NCI-H345 treated with DMSO at 0.1 percent for 48 hours (cell line): Measurements from ENCODE around the gene CHCHD3.
A peak's percentile ranks its signal among the peaks of the same experiment; 100 is the strongest.
"Not testable (repeated sequence)": the region's sequence is repeated elsewhere in the genome, so short reads cannot be mapped to it uniquely, and the experiment has no call there.

Experiments used
- DNase-seq: peaks from one replicate; lab custom pipeline; 2025; ENCODE audit not compliant: unreplicated experiment; lab: John Stamatoyannopoulos, UW

Gene CHCHD3

DNA sequence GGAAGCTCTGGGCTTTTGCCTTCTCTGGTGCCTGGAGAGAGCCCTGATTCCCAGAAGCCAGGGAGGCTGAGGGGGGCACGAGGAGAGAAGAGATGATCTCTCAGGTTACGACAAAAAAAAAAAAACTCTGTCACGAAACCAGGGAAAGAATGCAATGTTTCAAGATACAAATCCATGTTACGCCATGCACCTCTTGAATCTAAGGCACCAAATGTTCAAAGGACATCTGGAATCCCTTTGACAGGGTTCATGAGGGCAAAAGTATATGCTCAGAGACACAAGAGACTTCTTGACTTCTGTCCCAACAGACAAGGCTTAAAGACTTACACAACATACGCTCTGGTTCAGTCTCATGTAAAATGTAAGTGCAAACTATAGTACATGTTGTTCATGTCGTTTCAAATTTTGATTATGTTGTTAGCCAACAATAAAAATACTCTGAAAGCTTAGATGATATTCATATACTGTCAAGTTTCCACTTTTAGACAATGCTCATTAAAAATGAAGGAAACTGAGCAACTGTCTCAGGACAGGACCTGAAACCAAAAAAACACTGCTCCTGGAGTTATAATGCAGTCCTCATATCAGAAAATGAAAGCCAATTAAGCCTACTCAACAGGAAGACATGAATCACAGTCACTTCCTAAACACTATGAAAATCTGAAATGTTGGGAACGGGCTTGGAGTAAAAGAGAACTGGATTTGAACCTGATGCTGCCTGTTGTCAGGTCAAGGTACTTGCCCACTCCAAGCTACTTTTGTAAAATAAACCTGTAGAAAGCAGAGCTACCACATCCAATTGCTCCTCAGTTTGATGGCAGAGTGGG lies 72.3 kb downstream of the CHCHD3 start:
- DNase-seq: no peak

- DNase-seq: no peak
These were observed 73.9 kb downstream of the CHCHD3 start for GRCh38 chr7:133007961-133008360.

DNA sequence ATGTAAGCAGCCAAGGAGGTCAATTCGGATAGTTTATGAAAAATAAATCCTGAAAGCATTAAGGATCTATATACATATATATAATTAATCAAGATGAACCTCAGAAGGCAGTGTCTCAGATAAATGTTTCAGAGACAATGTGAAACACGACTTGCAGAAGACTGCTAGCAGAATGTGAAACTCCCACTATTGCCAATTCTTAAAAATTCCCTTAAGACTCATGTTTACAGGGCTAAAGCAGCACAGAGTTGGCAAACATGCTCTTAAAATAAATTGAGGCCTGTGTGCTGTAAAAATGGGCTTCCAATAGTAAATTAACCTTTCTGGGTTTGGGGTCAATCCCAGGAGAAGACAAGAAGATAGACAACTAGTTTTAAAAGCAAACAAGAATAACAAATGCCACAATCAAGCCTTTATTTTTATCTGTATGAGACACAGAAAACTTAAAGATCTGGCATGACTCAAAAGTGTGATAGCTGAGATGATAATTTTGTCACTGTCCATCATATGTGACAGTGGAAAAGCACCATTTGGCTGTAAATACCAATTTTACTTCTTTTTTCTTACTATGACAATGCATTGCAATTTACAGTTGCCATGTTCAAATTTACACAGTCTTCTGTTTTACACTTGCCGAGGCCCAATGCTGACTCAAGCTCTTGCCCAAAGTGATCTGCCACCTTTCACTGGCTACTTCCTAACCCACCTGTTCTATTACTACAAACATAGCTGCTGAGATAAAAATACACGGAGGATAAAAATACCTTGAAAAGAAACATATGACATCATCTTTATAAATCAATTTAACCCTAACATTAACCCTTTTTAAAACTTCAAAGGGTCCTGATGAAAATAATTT lies 78.6 kb downstream of the CHCHD3 start:
- no peak for DNase-seq

DNA sequence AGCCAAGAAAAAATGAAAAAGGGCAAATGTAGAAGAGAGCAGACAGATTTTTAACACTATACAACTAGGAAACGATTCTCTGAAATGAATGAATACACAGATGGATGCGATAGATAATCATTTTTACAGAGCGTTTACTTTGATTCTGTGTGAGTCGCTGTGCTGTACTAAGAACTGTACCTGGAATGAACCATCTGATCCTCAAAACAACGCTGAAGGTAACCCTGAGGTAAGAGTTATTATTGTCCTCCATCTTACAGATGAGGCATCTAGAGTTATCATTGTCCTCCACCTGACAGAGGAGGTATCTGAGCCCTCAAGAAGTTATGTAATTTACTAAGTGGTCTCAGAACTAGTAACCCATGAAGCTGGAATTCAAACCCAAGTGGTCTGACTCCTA lies 80.2 kb downstream of the CHCHD3 start:
- no peak for DNase-seq

DNA sequence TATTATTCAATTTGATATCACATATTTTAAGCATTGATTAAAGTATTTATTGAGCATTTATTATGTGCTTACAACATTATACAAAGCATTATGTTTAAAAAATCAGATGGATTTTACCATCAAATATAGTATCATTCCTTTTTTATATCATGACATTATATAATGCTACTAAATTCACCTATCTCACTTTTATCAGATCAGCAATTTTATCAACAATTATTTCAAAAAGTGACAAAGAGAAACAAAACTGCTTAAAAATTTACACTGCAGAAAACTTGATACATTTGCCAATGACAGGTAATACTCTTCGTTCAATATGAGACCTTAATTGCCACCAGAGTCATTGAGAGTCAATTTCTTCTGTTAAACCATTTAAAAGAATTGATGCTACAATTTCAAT lies 82.0 kb downstream of the CHCHD3 start:
- DNase-seq: no peak

DNA sequence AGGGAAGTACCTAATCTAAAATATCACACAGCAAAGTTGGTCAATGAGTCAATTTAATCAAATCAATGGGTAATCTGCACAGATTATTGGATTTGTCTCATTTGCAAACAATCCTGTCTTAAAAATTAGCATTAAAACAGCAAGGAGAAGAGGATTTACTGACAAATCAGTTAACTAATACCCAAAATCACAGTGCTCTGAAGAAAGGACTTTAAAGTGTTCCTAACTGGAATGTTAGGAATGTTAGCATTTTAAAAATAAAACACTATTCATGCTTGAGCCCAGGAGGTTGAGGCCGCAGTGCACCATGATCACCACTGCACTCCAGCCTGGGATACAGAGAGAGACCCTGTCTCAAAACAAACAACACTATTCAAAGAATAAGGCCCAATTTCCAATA lies 83.1 kb downstream of the CHCHD3 start:
- DNase-seq: no peak

GRCh38 chr7:132997505-132997904 lies 84.4 kb downstream of the CHCHD3 start:
- DNase-seq: no peak

- DNase-seq: peak; percentile 20
These were observed 85.2 kb downstream of the CHCHD3 start for GRCh38 chr7:132996581-132997242.

GRCh38 chr7:132993377-132994013 lies 88.4 kb downstream of the CHCHD3 start:
- DNase-seq: no peak

DNA sequence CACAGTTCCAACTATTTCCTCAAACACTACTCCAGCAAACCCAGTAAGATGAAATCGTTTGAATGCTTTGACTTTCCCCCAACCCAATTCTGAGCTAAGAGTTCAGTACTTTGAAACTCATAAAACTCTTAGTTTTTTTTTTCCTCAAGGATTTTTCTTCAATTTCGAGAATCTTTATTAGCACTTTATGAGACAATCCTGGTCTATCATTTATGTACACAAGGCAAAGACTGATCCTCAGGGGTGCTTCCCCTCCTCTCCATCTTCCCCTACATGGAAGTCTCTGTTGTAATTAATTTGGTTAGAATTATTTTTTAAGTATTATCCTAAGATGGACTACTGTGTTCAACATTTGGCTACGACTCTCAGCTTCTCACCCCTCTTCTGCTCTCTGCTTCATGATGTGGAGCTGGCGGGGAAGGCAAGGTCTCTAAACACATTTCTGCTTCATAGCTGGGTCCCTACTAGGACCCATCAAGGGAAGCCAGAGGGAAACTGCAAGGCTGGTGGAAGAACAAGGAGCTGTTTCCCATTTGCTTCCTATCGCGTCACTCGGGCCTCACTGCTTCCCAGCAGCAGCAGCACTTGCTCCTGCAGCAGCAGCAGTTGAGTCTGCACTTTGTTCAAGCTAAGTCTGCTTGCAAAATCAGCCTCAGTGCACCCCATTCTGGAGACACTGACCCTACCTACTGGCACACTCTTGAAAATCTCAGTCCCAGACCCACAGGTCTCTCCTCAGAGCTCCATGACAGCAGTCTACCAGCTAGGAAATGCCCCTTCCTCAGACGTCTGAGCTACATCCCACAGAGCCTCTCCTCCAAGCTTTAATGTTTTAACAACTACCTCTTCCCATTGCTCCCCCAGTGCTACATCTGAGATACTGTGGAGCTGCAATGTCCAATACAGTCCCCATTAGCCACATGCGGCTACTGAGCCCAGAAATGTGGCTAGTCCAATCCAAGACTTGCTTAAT lies 90.0 kb downstream of the CHCHD3 start:
- DNase-seq: no peak

DNA sequence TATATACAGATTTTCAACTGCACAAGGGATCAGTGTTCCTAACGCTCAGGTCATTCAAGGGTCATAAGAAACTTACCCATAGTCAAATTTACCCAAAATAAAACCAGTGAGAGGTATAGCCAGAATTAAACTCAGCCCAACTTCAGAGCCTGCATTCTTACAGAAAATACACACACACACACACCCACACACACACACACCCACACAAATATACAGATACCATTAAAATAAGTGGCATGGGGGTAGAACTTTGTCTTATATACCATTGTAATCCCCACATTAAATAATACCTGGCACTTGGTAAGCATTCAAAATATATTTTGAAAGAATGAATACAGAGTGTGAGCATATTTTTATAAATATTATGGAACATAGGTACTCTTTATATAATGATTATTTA lies 93.8 kb downstream of the CHCHD3 start:
- no peak for DNase-seq

GRCh38 chr7:132980402-132980801 lies 101.5 kb downstream of the CHCHD3 start:
- no peak for DNase-seq

DNA sequence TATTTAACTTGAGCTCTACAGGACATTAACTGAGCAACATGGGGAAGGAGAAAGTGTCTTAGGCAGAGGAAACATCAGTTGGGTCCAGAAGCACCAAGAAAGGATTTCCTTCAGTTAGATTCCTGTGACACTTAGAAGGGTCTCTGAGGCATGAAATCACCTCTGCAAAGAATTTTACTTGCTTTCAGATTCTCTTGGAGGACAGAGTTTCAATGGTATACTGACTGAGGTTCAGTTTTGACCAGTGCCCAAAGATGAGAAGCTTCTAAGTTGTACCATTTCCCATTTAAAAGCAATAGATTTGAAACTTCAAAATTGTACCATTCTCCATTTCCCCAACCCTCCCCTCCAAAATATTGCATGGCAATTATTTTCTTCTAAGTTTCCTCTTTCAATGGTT lies 102.4 kb downstream of the CHCHD3 start:
- DNase-seq: no peak

GRCh38 chr7:132977234-132977633 lies 104.7 kb downstream of the CHCHD3 start:
- DNase-seq: no peak

- no peak for DNase-seq
These were observed 109.1 kb downstream of the CHCHD3 start for GRCh38 chr7:132972745-132973144.

- DNase-seq: no peak
These were observed 111.6 kb downstream of the CHCHD3 start for GRCh38 chr7:132970257-132970656.

DNA sequence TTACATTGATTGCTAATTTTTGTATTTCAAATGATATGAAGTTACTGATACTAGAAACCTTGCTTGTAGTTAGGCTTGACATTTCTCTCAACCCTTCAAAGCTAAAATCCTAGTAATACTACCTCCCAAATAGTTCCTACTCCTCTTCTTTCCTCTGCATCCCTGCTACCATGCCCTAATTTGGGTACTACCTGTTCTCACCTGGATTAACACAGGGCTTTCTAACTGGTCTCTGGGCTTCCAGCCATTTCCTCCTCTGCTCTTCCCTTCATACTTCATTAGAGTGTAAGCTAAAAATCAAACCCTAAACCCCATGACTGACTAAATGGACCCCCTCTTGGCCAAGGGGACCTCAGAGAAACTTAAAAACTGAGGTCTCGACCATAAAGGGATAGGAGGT lies 112.4 kb downstream of the CHCHD3 start:
- no peak for DNase-seq

- not testable (repeated sequence) for DNase-seq
These were observed 114.4 kb downstream of the CHCHD3 start for GRCh38 chr7:132967470-132967848.

- no peak for DNase-seq
These were observed 115.0 kb downstream of the CHCHD3 start for GRCh38 chr7:132966754-132967469.
